T-cell (primary cell): ENCODE data around the gene GSTM1. TPM values are rescaled to one million over a fixed set of nuclear protein-coding genes. Genes with fewer than 3 reads are reported as not detected.
"Not testable (repeated sequence)": the region's sequence is repeated elsewhere in the genome, so short reads cannot be mapped to it uniquely, and the experiment has no call there.

Source experiments
- ATAC-seq, 4 experiments: fragments of 200-7000 bp in 3 of 4; fragments of 150-1000 bp in 1 of 4; cut with Tn5 transposase; replicated peaks in 1 of 4; 1 replicate in 3 of 4; 2 replicates in 1 of 4; pipeline ENCODE4 v1.10.0; 2021; ENCODE audit warnings: moderate library complexity in 3 of 4, mild to moderate bottlenecking in 2 of 4, moderate number of reproducible peaks in 1 of 4
- CTCF ChIA-PET, 2 donors: fragments of 300-600 bp; sonication (Branson Sonifier 250); formaldehyde crosslinking; loops; one replicate each; lab custom pipeline; 2022; ENCODE audit warnings: antibody characterized with exemption in 2 of 2; lab: Charles Lee
- POLR2A ChIA-PET, 2 donors: fragments of 300-600 bp; sonication (Branson Sonifier 250); formaldehyde crosslinking; loops; one replicate each; lab custom pipeline; 2022; ENCODE audit warnings: antibody characterized with exemption in 2 of 2; lab: Charles Lee
- DNase-seq, 35 experiments: peaks; one replicate each; pipeline versions ENCODE4 v3.0.0 to v3.0.0-alpha.2; 2013 to 2023
- H3K27ac ChIP-seq: one replicate; pipeline ENCODE4 v1.5.1; 2013; ENCODE audit warnings: low read length
- H3K27me3 ChIP-seq, 2 experiments: replicated peaks in 1 of 2; 1 replicate in 1 of 2; 2 replicates in 1 of 2; pipeline versions ENCODE4 v1.6.1 to v1.7.0; 2013; ENCODE audit warnings: low read length in 1 of 2, mixed read lengths in 1 of 2; ENCODE audit not compliant: control insufficient read depth in 2 of 2, insufficient read depth in 2 of 2; ENCODE audit errors: extremely low read depth in 1 of 2
- H3K36me3 ChIP-seq, 2 donors: 1 replicate in 1 of 2; 2 replicates in 1 of 2; pipeline versions ENCODE4 v1.6.1 to v1.7.0; 2013; ENCODE audit warnings: low read length in 1 of 2; ENCODE audit not compliant: control insufficient read depth in 2 of 2, insufficient read depth in 1 of 2; ENCODE audit errors: extremely low read depth in 1 of 2
- H3K4me1 ChIP-seq, 2 experiments: 1 replicate in 1 of 2; 2 replicates in 1 of 2; pipeline versions ENCODE4 v1.6.1 to v1.7.0; 2013; ENCODE audit warnings: low read length in 2 of 2, mixed read lengths in 1 of 2; ENCODE audit not compliant: insufficient read depth in 2 of 2, control insufficient read depth in 1 of 2; ENCODE audit errors: extremely low read depth in 1 of 2
- H3K4me3 ChIP-seq, 2 donors: 1 replicate in 1 of 2; 2 replicates in 1 of 2; pipeline versions ENCODE4 v1.5.1 to v1.7.0; 2013; ENCODE audit warnings: mild to moderate bottlenecking in 2 of 2, low read length in 1 of 2, moderate library complexity in 1 of 2; ENCODE audit not compliant: control insufficient read depth in 1 of 2; ENCODE audit errors: extremely low read depth in 1 of 2
- H3K9me3 ChIP-seq: 2 replicates; pipeline ENCODE4 v1.7.0; 2013
- H3K27ac Mint-ChIP-seq, 2 donors: one replicate each; pipeline ENCODE4 v1.8.0; 2020 to 2021; ENCODE audit warnings: mild to moderate bottlenecking in 2 of 2, mixed read lengths in 2 of 2
- H3K27me3 Mint-ChIP-seq, 2 donors: one replicate each; pipeline ENCODE4 v1.8.0; 2021 to 2022; ENCODE audit warnings: mixed read lengths in 2 of 2
- H3K36me3 Mint-ChIP-seq: one replicate; pipeline ENCODE4 v1.8.0; 2021; ENCODE audit warnings: mixed read lengths
- H3K4me1 Mint-ChIP-seq, 3 donors: one replicate each; pipeline ENCODE4 v1.8.0; 2020 to 2022; ENCODE audit warnings: mixed read lengths in 3 of 3, mild to moderate bottlenecking in 1 of 3
- H3K4me3 Mint-ChIP-seq, 3 donors: one replicate each; pipeline ENCODE4 v1.8.0; 2020 to 2022; ENCODE audit warnings: mild to moderate bottlenecking in 3 of 3, mixed read lengths in 3 of 3, moderate library complexity in 3 of 3
- H3K9me3 Mint-ChIP-seq, 3 donors: one replicate each; pipeline ENCODE4 v1.8.0; 2020 to 2022; ENCODE audit warnings: mixed read lengths in 3 of 3
- WGBS: methylation state at CpG from one replicate; pipeline ENCODE4 v1.1.5; 2013; ENCODE audit warnings: missing lambda C conversion rate; ENCODE audit not compliant: insufficient coverage; 5-methylcytosine and 5-hydroxymethylcytosine counted together
- total RNA-seq, 35 experiments: library from RNA in 6 of 35; stranded (reverse) in 6 of 35; fragments of 120-200 nt in 1 of 35; gene quantifications; one replicate each; pipeline versions ENCODE4 v1.2.1 to v1.2.4 and lab custom pipeline; 2013 to 2026

The GSTM1 gene
- total RNA-seq, 5 donors from 2014 or later (not counting 1 experiment from before 2014, with no cell fraction given), result 0.44 to 50.3 (median 30.7) TPM

GRCh38 chr1:109685890-109686289 is 1.7 kb upstream of the GSTM1 start:
- POLR2A ChIA-PET, result interaction anchor here in 1 of 2 donors (0.6 kb wide), 1 partner anchor 444 kb away, joined by 3 read pairs; no protein-coding TSS in a partner anchor
- H3K9me3 Mint-ChIP-seq, H3K36me3 Mint-ChIP-seq, H3K27ac Mint-ChIP-seq, ATAC-seq, H3K36me3 ChIP-seq, H3K4me3 Mint-ChIP-seq, H3K27ac ChIP-seq, CTCF ChIA-PET, H3K4me3 ChIP-seq, DNase-seq, H3K27me3 Mint-ChIP-seq, H3K27me3 ChIP-seq, H3K9me3 ChIP-seq: not testable (repeated sequence)
- peaks cover 0 to 14% of the 10 kb centered on the region in 2 experiments for H3K4me1 ChIP-seq
- H3K4me1 Mint-ChIP-seq, result peaks cover 0 to 23% (median 14%) of the 10 kb centered on the region in 3 donors
- WGBS, result no CpG with 5 or more reads among the region's 4 CpGs

GRCh38 chr1:109687109-109687508 is 508 bp upstream of the GSTM1 start:
- no CpG with 5 or more reads among the region's 11 CpGs for WGBS
- peaks cover 0 to 23% (median 16%) of the 10 kb centered on the region in 3 donors for H3K4me1 Mint-ChIP-seq
- not testable (repeated sequence) for H3K9me3 Mint-ChIP-seq, H3K36me3 Mint-ChIP-seq, DNase-seq, H3K27ac ChIP-seq, H3K36me3 ChIP-seq, H3K4me3 ChIP-seq, H3K9me3 ChIP-seq, H3K27me3 ChIP-seq, H3K27me3 Mint-ChIP-seq
- H3K27ac Mint-ChIP-seq, result peak overlapping the region; percentile 89 to 96
- ChIA-PET POLR2A (interaction anchor here in 1 of 2 donors (0.6 to 0.7 kb wide), 2 partner anchors 10 to 1560 kb away, joined by 3 to 4 read pairs; no protein-coding TSS in a partner anchor), CTCF (interaction anchor here (1.2 to 1.4 kb wide), 3 partner anchors 47 to 90 kb away, joined by 3 to 5 read pairs (median 4); no protein-coding TSS in a partner anchor)
- peak overlapping the region; percentile 80 to 87 (median 85) for H3K4me3 Mint-ChIP-seq
- peak in 1 of 4 experiments; percentile 17 for ATAC-seq
- H3K4me1 ChIP-seq, result peaks cover 0 to 14% of the 10 kb centered on the region in 2 experiments

GRCh38 chr1:109689844-109690405 is 2.3 kb downstream of the GSTM1 start:
- no peaks in the 10 kb centered on the region for H3K36me3 Mint-ChIP-seq
- no peaks in the 10 kb centered on the region for H3K27me3 Mint-ChIP-seq
- ChIA-PET CTCF (no interaction called here), POLR2A (no interaction called here)
- peaks cover 0 to 2% of the 10 kb centered on the region in 2 donors for H3K36me3 ChIP-seq
- H3K4me3 Mint-ChIP-seq, result peak overlapping the region; percentile 1 to 80 (median 31)
- H3K4me1 Mint-ChIP-seq, result peaks cover 0 to 23% (median 16%) of the 10 kb centered on the region in 3 donors
- peak overlapping the region; percentile 19 to 79 for H3K27ac Mint-ChIP-seq
- DNase-seq, result no peak
- peaks cover 0 to 3% (median 0%) of the 10 kb centered on the region in 3 donors for H3K9me3 Mint-ChIP-seq
- no peaks in the 10 kb centered on the region for H3K9me3 ChIP-seq
- ATAC-seq, result no peak
- no peak overlapping the region for H3K4me3 ChIP-seq
- H3K4me1 ChIP-seq, result peaks cover 0 to 14% of the 10 kb centered on the region in 2 experiments
- H3K27ac ChIP-seq, result no peak overlapping the region
- WGBS, result no CpG with 5 or more reads among the region's 6 CpGs
- no peaks in the 10 kb centered on the region for H3K27me3 ChIP-seq

GRCh38 chr1:109691759-109692158 is 4.1 kb downstream of the GSTM1 start:
- no peaks in the 10 kb centered on the region for H3K9me3 Mint-ChIP-seq
- H3K27ac Mint-ChIP-seq, result no peak overlapping the region
- no CpG with 5 or more reads among the region's 6 CpGs for WGBS
- H3K4me1 Mint-ChIP-seq, result peaks cover 0 to 23% (median 16%) of the 10 kb centered on the region in 3 donors
- no peaks in the 10 kb centered on the region for H3K27me3 Mint-ChIP-seq
- H3K4me3 Mint-ChIP-seq, result no peak overlapping the region
- Histone ChIP-seq H3K4me1 (peaks cover 0 to 14% of the 10 kb centered on the region in 2 experiments), H3K27me3 (no peaks in the 10 kb centered on the region), H3K4me3 (no peak overlapping the region), H3K27ac (no peak overlapping the region), H3K9me3 (no peaks in the 10 kb centered on the region), H3K36me3 (peaks cover 0 to 2% of the 10 kb centered on the region in 2 donors)
- DNase-seq, result no peak
- H3K36me3 Mint-ChIP-seq, result no peaks in the 10 kb centered on the region
- CTCF ChIA-PET, result interaction anchor here in 1 of 2 donors (0.7 kb wide), 1 partner anchor 35 kb away, joined by 5 read pairs; no protein-coding TSS in a partner anchor
- POLR2A ChIA-PET, result interaction anchor here in 1 of 2 donors (0.7 kb wide), 1 partner anchor 58 kb away, joined by 4 read pairs; no protein-coding TSS in a partner anchor
- ATAC-seq, result no peak

- H3K27ac ChIP-seq, H3K9me3 Mint-ChIP-seq, H3K27me3 ChIP-seq, H3K27me3 Mint-ChIP-seq, ATAC-seq, H3K27ac Mint-ChIP-seq, DNase-seq, H3K36me3 Mint-ChIP-seq, CTCF ChIA-PET, POLR2A ChIA-PET, H3K4me1 Mint-ChIP-seq, H3K4me1 ChIP-seq, H3K4me3 Mint-ChIP-seq, H3K36me3 ChIP-seq, H3K4me3 ChIP-seq, H3K9me3 ChIP-seq: not testable (repeated sequence)
- no CpG with 5 or more reads among the region's 5 CpGs for WGBS
These were observed 6.8 kb downstream of the GSTM1 start for GRCh38 chr1:109694400-109694799.

GRCh38 chr1:109695138-109695537 is 7.5 kb downstream of the GSTM1 start:
- H3K4me3 ChIP-seq, DNase-seq, H3K36me3 Mint-ChIP-seq, ATAC-seq, CTCF ChIA-PET, H3K27me3 ChIP-seq, H3K36me3 ChIP-seq, H3K4me1 Mint-ChIP-seq, H3K4me1 ChIP-seq, H3K27ac Mint-ChIP-seq, H3K27ac ChIP-seq, H3K4me3 Mint-ChIP-seq, H3K9me3 Mint-ChIP-seq, POLR2A ChIA-PET, H3K27me3 Mint-ChIP-seq, H3K9me3 ChIP-seq: not testable (repeated sequence)
- WGBS, result no CpG with 5 or more reads among the region's 3 CpGs
